ENCODE results near the gene P2RY2.

P2RY2 gene

DNA sequence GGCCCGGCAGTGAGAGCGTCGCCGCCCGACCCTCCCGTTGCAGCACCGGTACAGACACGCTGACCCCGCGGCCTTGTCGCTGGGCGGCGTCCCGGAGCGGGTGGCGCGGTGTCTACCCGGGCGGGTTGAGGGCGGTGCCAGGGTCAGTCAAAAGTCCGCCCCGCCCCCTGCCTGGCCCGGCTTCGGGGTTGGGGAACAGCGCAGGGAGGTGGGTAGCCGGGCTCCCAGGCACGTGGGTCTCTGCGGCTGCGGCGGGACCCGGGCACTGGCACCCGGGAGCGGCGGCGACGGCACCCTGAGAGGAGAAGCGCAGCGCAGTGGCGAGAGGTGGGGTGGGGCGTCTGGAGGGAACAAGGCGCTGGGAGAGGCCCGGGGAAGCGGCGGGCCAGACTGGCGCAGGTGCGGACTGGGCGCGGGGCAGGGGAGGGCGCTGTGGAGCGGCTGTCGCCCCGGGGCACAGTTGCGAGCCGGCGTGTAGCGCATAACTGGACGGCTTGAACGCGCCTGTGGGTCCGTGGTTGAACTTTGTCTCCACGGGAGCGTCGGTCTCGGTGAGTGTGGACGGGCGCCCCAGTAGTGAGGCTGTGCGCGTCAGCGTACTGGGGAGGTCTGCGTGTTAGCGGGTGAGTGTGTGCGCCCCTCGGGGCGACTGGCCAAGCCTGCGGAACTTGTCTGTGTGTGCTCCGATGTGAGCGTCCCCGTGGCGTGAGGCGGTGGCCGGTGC, at the start of gene P2RY2:
P2RY2 (plus strand) TSS at position 176 of the 724 bp plus-strand sequence. CDS start 15,879 bp downstream, outside the sequence.
- no peak for DNase-seq (ENCODE audit: low read depth, low spot score)

DNA sequence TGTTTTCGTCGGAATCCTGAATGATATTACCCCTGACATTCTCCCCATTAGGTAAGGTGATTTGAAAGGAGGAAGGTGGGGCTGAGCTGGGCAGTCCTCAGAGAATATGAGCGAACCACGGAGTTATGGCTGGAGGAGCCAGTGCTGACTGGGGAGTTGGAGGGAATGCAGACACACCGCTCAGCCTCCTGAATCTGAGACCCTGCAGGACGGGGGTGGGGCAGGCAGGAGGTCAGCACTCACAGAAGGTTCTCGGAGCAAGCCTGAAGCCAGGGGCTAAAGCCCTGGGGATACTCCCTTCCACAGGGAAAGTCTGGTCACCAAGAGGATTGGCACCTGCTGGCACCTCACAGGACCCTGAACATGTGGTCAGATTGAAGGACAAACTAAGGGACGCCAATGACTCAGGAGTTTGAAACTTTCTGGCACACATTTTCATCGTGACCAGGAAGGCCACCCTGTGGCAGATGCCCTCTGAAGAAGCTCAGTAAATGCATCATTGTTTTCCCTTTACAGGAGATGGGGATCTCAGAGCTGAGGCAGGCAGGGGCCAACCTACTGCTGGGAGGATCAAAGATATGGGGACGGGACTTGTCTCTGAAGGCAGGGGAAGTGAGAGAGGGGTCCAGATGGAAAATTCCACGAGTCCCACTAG, 49.0 kb upstream of the P2RY2 start:
- DNase-seq (ENCODE audit: low read depth, low spot score), result no peak

DNA sequence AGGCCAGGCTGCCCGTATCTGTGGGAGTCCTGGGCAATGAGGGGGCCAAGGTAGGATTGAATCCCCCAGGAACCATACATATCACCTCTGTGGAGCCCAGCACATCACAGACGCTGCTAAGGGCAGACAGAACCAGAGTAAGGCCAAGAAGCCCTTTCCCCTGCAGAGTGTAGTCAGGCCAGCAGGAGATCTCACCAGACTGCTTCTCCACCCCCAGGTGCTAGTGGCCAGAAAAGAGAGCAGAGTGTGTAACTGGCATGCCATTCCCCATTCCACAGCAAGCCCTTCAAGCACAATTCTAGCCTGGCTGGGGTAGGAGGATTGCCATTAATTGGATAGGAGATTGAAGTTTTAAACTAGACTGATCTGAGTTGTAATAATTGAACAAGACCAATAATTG, 47.9 kb upstream of the P2RY2 start:
- no peak for DNase-seq (ENCODE audit: low read depth, low spot score)

DNA sequence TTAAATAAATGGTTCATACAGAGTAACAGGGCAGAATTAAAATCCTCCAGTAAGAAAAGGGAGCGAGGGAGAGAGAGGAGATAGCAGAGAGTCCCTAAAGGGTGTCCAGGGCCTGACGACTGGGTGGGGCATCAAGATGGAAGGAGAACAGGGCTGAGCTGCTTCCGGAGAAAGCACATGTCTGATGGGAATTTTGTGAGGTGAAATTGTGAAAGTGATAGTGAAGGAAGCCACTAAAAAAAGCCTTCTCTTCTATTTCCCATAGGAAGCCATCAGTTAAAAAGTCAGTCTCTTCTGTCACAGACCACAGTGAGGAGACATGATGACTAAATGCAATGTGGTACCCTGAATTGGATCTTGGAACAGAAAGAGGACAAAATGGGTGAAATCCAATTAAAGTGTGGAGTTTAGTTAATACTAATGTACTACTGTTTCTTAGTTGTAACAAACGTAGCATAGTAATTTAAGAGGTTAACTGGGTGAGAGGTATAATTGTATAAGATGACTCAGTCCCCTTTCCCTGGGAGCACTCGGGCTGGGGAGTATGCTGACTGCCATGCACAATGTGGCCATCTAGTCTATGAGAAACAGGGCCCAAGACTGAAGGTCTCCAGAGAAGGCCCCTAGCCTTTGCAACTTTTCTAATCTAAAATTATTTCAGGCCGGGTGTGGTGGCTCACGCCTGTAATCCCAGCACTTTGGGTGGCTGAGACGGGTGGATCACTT, 46.5 kb upstream of the P2RY2 start:
- no peak for DNase-seq (ENCODE audit: low read depth, low spot score)

DNA sequence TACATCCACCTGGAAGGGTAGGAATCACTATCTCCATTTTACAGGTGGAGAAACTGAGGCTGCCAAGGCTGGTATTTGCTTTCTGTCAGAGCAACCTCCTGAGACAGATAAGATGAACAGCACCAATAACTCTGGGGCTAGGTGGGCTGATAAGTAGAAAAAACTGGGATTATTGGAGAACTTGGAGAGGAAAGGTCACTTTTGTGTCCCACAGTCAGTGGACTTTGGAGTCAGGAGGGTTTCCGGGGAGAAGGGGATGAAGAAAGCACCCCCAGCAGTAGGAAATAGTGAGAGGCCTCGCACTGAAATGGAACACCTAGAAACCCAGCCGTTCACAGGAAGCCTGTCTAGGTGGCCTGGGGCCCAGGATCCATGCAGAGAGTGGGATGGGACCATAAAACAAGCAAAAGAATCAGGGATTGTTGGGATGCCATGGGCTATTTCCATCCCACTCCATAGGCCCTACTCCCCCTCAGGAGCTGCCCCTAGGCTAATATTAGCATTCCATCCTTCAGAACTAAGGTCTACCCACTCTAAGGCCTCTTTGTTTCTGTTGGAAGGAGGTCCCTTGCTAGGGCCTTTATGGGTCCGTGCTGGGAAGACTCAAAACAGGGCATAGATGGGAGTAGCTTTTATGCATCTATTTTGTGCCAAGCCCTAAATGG, 45.0 kb upstream of the P2RY2 start:
- no peak for DNase-seq (ENCODE audit: low read depth, low spot score)

DNA sequence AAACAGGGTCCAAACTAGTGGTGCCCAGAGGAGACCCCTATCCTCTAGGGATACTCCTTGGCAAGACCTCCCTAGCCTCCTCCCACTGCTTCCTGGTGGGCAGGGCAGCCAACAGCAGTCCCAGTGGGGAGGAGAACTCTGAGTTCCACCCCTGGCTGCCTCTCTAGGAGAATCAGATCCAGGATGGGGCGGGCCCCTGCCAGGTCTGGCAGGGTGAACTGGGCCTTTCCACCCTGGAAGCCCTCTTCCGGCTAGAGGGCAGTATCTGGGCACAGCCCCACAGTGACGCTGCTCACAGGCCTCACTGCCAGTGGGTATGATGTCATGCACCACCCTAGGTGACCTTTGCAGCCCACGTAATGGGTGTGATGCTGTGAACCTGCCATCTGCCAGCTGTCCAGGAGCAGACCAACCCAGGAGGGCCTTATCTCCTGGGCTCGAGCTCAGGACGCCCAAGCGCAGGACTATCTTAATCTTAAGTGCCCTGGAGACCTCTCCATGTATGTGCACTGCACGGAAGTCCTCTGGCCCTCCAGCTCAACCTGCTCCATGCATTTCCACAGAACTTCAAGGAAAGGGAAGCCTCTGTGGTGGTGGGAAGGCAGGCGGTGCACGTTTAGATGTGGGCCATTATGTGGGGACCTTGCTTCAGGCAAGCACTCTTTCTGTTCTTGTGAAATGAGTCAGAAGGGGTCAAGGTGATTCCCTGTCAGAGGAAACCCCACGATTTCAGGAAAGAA, 44.2 kb upstream of the P2RY2 start:
- DNase-seq (ENCODE audit: low read depth, low spot score), result no peak

DNA sequence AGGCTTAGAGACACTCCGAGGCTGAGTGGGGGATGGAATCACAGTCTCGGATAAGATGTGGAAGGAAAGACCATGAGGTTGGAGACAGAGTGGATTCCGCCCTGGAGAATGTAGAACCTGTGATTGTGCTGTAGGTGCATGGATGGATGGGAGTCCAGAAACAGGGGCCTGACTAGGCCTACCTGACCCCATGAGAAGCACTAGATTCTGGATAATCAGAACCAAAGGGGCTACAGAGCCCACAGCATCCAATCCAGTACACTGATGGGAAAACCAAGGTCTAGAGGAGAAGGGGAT, 43.6 kb upstream of the P2RY2 start:
- DNase-seq (ENCODE audit: low read depth, low spot score), result no peak

DNA sequence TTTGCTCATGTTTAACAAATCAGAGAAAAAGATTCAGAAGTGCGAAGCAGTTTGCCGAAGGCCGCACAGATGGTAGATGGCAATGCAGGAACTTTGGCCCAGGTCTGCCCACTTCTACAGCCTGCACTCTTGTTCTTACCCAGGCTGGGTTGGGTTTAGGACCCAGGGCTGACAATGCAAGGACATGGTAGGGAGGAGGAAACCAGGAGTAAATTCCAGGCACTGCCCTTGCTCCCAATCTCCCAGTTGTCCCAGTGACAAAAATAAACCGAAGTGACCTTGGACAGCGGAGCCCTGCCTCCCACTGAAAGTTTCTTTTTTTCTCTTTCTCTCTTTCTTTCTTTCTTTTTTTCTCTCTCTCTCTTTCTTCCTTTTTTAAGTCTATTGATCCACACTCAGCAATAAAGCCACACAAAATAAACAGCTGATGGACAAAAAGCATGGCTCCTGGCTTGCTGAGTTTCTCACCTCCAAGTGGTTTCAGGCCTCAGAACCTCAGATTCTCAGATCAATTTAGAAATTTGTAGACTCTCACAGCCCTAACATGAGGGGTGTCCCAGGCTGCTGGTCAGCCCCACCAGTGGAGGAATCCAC, 42.4 kb upstream of the P2RY2 start:
- no peak for DNase-seq (ENCODE audit: low read depth, low spot score)

DNA sequence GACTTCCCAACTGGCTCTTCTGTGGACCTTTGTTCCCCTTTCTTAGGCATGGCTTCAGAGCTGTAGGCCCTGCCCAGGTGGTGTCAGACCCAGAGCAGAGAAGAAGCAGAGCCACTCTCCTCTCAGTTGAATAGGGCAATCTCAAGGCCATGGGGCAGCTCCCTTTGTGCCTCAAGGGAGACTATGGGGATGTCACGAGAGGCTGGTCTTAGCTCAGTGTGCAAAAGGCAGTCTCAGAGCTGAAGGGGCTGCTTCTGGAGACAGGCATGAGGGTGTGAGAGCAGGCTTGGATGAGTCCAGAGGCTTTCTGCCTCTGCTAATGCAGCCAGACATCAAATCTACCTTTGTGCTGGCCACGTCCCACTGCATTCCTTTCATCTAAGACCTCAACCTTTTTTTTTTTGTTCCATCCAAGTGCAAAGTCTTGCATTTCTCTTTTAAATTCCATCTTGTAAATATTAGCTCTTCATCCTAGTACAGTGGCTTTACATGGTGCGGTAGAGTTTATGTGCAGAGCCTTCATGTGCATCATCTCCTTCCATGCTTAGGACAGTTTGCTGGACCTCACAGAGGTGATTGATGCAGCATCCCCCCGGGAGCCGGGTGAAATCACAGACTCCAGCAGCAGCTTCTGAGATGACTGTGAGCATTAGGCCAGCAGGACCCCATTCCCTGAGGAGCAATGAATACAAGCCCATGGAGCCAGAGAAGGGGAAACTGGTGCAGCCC, 41.8 kb upstream of the P2RY2 start:
- DNase-seq (ENCODE audit: low read depth, low spot score), result no peak

DNA sequence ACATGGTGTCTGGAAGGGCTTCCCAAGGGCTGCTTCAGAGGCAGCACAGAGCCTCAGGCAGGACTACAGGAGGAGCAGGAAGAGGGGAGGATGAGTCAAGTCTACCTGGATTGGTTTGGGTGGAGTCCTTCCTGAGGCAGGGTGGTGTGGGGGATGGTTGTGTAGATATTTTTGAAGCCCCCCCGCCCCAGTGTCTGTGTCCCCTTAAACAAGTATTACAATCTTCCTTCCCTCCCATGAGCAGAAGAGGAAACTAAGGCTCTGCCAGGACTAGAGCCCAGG, 41.3 kb upstream of the P2RY2 start:
- no peak for DNase-seq (ENCODE audit: low read depth, low spot score)

DNA sequence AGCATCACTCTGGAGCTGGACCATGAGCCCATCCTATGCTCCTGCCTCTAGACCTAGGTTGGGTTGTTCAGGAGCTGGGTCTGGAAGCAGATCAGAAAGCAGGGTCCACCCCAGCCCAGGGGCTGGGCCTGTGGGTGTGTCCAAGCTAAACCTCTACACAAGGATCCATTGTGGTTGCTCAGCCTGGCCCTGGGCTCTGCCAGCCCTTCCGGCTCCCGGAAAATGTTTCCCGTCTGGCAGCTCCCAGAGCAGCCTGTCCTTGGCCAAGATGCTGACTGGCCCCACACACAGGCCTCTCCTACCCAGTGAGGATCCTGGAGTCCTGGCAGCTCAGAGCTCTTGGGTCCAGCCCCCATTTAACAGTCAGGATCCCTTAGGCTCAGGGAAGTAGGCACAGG, 40.7 kb upstream of the P2RY2 start:
- no peak for DNase-seq (ENCODE audit: low read depth, low spot score)

DNA sequence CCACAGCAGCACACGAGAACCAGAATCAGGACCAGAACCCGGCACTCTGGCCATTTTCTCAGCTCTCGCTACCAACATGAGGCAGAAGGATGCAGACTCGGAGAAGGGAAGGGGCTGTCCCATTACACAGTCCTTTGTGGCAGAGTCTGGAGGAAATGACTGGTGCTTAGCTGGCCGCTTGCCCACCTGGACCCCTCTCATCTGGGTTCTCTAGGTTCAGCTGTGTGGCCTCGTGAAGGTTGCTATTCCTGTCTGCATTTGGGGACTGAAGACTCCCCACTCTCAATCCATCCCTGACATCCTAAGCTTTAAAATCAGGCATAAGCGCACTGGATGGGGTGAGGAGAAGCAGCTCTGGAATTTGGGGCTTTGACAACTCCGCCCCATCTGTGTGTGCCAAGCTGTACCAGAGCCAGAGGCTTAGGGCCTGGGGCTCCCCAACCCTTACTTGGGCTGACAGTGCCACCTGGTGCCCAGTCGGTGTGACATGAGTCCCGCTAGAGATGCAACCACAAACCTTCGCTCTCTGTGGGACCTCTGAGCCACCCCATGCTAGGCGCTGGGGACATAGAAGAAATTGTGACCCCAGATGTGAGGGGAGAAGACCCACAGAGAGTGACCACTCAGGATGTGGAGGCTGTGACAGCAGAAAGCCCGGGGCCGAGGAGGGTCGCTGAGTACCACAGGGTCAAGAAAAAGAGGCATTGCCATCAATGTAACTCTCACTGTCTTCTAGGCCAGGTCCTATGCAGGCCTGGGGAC, 40.1 kb upstream of the P2RY2 start:
- peak; percentile 64 for DNase-seq (ENCODE audit: low read depth, low spot score)

DNA sequence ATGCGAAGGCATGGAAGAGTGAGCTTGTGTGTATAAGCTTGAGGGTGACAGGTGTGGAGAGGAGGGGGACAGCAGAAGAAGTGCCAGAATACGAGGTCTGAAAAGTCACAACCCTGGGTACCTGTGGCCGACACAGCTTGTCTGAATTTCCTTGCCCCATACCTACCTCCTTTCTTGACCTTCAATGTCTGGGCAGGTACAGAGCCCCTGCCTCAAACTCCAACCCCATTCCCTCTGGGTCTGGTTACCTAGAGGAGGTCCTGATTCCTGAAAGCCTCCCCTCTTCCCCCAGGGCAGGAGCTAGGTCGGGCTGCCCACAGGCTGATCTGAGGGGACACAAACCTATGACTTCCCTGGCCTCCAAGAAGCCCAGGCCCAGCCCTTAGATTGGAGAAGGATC, 39.4 kb upstream of the P2RY2 start:
- DNase-seq (ENCODE audit: low read depth, low spot score), result no peak

DNA sequence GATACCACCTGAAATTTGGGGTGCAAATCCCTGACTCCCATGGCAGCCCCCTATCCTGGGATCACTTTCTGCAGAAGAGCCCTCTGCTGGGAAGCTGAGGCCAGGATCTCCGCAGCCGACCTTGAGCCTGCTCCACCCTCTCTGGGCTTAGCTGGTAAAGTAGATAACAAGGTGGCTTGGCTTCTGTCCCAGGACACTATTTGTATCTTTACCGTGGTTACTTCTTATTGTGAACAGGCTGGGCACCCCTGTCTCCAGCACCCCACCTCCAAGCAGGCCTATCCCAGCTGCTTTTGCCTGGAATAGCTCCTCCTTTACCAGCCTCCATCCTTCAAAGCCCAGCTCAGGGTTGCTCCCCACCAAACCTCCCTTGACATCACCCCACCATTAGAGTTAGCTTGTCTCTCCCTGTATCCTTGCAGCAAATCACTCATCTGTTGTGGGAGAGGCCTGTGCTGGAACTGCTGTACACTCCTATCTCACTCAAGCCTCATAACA, 35.2 kb upstream of the P2RY2 start:
- no peak for DNase-seq (ENCODE audit: low read depth, low spot score)

DNA sequence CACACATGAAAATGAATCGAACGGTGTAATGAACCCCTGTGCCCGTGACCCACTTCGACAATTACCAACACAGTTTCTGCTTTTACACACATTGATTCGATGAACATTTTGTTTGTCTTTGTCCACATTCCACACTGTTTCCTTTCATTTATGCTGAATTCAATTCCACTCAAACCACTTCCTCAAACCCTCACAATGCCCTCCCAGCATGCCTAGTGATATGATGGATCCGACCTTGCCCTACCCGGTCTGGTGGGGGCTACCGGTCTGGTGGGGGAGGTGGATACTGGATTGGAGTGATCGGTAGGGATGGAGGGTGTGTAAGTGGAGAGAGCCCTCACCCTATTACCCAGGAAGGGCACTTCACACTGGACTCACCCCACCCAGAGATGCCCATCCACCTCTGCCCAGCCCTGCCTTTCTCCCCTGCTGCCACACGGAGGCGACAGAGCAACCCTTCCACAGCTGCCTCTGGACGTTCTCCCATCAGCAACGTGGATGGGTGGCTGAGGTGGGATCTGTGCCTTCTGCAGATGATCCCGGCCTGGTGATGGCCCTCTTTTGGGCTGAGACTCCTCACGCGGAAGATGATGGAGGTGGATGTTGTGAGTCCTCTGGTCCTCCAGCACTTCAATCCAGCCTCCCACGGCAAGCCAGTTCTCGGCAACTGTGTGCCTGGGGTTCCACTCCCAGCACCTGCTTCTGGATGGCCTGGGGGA, 33.0 kb upstream of the P2RY2 start:
- peak; percentile 14 for DNase-seq (ENCODE audit: low read depth, low spot score)

DNA sequence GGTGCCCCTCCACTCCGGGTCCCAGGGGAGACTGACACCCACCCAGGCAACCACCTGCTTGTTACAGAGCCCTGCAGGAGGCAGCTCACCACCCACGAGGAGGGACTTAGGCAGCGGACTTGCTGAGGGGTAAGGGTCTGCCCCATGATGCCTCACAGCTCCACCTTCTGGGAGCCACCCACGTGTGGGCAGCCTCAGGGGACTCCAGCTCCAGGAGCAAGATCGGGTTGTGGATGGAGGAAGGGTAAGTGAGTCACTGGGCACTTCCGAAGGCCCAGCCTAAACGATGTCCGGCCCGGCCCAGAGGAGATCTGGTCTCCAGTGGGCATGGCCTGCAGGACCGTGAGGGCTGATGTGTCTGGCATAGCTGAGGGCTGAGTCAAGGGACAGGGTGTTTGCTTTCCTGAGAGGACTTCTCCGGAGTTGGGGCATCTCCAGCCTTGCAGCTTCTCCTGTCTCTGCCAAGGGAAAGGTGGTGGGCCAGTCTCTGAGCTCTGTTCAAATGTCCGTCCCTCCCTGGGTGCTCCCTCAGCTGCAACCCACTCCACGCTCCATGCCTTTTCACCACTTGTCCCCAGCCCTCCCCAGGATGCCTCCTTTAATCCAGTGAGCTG, 32.3 kb upstream of the P2RY2 start:
- no peak for DNase-seq (ENCODE audit: low read depth, low spot score)

DNA sequence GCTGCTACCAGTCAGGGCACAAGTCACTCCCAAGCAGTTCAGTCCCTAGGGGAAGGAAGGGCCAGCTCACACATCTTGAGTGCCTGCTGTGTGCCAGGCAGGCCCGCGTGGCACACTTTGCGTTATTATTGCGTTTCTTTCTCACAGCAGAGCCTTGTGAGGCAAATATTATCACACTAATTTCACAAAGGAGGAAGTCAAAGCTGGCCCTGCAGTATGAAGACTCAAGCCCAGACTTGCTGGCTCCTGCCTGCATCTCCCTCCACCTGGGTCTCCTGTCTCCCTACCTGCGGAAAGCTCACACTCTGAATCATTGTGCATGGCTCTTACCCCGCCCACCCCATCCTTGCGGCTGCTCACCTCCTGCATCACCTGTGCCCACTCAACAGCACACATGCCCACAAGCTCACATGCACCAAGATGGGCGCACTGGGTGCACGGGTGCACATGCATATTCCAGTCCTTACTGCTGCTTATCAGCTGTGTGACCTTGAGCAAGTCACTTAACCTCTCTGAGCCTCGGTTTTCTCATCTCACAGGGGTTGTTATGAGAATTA, 31.7 kb upstream of the P2RY2 start:
- no peak for DNase-seq (ENCODE audit: low read depth, low spot score)

DNA sequence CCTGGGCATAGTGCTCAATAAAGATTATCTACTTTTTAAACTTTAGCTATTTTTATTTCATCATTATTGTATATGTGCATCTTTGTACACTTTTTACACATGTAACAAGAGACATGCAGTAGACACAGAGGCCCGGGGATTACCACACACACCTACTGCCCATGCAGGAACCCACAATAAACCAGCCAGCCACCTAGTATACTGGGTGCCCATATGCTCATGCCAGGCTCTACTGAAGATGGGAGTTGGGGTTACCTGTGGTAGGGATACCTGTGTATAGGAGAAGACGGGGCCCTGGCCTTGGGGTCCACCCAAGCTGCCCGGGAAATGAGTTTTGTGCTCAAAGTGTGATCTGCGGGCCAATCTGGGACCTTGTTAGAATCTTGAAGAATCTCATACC, 31.2 kb upstream of the P2RY2 start:
- no peak for DNase-seq (ENCODE audit: low read depth, low spot score)

DNA sequence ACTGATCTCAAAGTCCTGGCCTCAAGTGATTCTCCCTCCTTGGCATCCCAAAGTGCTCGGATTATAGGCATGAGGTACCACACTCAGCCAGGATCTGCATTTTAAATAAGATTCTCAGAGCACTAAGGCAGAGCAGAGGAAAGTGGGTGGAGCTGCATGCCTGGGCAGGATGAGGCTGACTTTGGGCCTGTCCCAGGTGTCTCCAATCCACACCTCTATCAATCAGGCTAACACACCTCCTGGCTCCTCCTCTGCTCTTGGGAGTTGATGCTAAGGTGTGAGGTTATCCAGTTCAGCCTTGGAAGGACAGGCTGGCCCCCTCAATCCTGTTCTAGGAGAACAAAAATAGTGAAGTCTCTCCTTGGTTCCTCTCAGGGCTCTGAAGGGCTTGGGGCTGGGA, 30.2 kb upstream of the P2RY2 start:
- no peak for DNase-seq (ENCODE audit: low read depth, low spot score)

All from activated naive CD8-positive, alpha-beta T cell treated with anti-CD3 and anti-CD28 coated beads, Interleukin-2, amount 50 U/mL, for 16 hours (primary cell).